Midbrain (tissue), 1 donor: ENCODE results near the gene NOS2.
"Not testable (repeated sequence)": the region's sequence is repeated elsewhere in the genome, so short reads cannot be mapped to it uniquely, and the experiment has no call there.

Source experiments
- DNase-seq: peaks from one replicate; lab custom pipeline; 2025; lab: John Stamatoyannopoulos, UW

The NOS2 gene

DNA sequence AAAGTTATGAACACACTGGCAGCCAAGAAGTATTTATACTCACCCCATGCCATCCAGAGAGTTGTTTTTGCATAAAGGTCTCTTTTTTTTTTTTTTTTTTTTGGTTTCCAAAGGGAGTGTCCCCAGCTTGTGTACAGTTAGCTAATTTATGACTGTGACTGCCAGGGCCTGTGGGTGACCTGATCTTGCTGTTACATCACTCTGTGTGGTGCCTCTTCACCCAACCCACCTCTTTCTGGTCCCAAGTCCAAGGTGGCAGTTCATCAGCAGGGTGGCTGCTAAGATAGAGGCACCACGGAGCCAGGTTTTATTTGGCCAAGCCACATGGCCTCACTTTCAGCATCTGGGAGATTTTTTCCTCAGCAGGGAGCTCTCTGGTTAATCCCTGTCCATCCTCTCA is at the start of gene NOS2:
TSS of gene NOS2 (minus strand) at position 8 of the 400 bp plus-strand sequence. CDS start 1,720 bp downstream, outside the sequence.
- no peak for DNase-seq

DNA sequence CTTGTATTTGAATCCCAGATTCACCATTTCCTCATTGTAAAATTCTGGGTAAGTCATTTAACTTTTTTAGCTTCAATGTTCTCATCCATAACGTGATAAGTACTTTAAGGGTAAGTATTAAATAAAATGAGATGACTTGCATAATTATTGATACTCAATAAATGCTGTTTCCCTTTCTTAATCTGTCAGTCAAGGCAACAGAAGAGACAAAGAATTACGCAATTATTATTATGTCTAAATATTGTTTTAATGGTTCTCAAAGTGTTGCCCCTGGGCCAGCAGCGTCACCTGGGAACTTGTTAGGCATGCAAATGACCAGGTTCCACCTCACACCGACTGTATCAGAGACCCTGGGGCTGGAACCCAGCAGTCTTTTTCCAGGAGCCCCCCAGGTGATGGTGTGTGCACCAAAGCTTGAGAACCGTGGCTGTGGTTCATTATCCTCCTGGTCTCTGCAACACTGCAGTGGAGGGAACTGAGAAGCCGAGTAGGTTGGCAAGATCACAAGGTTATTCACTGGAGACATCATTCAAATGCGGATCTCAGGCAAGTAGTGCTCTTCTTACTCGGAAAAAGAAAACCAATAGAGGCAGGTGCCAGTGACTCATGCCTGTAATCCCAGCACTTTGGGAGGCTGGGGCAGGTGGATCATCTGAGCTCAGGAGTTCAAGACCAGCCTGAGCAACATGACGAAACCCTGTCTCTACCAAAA is 49.3 kb upstream of the NOS2 start:
- DNase-seq, result no peak

DNA sequence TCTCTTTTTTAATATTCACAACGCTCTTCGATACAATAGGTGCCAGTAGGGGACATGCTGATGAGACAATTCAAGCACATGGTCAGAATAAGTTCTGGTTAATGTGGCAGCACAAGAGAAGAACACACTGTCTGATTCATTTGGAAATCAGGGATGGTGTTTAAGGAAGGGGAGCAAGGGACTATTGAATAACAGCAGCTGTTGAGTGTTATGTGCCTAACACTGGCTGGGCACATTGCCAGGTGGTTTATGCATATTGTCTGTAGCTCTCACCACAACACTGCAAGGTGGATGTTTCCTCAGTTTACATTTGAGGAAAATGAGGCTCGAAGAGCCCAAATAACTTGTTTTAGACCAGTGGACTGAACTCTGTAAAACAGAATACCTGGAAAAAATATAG is 48.6 kb upstream of the NOS2 start:
- DNase-seq, result no peak

DNA sequence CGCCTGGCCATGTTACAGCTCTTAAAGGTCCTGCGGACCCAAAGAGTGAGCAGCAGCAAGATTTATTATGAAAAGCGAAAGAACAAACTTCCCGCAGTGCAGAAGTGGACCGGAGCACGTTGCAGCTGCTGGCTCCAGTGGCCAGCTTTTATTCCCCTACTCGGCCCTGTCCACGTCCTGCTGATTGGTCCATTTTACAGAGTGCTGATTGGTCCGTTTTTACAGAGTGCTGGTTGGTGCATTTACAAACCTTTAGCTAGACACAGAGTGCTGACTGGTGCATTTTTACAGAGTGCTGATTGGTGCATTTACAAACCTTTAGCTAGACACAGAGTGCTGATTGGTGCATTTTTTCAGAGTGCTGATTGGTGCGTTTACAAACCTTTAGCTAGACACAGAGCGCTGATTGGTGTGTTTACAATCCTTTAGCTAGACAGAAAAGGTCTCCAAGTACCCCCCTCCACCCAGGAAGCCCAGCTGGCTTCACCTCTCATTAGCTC is 46.5 kb upstream of the NOS2 start:
- DNase-seq, result not testable (repeated sequence)

DNA sequence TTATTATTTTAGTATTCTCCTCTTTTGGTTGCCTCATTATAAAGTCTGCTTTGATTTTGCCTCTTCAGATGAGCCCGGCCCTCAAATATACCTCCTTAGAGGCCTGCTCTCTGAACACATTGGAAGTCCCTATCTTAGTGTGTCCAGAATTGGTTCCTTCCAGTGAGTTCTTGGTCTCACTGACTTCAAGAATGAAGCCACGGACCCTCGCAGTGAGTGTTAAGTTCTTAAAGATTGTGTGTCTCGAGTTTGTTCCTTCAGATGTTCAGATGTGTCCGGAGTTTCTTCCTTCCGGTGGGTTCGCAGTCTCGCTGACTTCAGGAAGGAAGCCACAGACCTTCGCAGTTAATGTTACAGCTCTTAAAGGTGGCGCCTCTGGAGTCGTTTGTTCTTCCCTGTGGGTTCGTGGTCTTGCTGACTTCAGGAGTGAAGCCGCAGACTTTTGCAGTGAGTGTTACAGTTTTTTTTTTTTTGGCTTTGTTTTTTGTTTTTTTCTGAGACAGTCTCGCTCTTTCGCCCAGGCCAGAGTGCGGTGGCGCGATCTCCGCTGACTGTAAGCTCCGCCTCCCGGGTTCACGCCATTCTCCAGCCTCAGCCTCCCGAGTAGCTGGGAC is 45.8 kb upstream of the NOS2 start:
- no peak for DNase-seq

DNA sequence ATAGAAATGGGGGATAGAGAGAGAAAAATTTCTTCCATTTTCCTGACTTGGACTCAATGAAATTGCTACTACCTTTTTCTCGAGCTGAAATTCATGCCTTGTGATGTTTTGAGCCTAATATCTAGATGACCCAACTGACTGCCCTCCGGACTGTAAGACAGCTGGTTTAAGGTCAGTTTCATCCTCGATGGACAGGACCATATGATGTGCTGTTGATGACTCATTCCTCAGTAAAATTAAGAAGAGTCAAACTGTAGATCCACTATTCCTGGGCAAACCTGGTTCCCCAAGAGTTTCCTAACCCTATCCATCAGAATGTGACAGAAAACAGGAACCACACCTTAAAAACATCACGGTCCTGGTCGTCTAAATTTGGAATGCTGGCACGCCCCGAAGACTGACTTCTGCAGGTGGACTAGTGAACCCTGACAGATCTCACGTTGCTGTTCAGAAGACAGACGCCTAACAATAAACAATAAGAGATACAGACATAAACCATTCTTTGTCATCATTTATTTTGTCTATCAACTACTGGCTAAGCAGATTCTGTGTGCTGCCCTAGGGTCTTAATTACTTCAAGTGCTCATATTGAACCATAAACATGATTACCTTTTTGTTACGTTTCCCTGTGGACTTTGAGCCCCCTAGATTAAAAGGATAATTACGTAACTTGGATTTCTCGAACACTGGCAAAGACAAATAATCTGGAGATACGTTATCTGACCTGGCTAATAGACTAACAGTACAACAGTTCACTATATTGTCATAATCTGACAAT is 45.1 kb upstream of the NOS2 start:
- DNase-seq, result no peak

DNA sequence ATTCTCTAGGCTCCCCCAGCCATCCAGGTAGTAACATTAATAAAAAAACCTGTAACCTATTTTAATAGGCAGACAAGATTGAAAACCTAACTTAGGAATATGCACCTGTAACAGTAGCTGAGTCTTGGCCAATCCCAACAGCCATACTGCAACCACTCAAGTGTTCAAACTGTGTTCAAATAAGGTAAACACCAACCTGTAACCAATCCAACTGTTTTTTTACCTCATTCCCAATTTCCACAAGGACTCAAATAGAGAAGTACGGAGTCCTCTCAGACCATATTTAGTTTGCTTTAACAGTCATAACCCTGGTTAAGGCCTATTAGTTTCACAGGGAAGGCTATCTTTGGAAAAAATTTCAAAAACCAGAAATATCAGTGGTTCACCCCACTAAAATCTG is 40.4 kb upstream of the NOS2 start:
- no peak for DNase-seq

DNA sequence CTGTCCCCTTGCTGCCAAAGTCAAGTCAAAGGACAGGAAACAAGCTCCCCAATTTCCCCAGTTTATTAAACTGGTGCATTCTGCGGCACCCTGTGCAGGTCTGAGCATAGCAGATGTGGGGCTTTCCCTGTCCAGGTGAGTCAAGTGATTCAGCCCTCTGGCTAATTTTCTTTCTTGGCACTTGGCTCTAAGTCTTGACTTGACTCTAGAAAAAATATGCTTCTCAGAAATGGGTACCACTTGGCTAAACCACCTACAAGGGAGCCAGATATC is 40.0 kb upstream of the NOS2 start:
- DNase-seq, result not testable (repeated sequence)

DNA sequence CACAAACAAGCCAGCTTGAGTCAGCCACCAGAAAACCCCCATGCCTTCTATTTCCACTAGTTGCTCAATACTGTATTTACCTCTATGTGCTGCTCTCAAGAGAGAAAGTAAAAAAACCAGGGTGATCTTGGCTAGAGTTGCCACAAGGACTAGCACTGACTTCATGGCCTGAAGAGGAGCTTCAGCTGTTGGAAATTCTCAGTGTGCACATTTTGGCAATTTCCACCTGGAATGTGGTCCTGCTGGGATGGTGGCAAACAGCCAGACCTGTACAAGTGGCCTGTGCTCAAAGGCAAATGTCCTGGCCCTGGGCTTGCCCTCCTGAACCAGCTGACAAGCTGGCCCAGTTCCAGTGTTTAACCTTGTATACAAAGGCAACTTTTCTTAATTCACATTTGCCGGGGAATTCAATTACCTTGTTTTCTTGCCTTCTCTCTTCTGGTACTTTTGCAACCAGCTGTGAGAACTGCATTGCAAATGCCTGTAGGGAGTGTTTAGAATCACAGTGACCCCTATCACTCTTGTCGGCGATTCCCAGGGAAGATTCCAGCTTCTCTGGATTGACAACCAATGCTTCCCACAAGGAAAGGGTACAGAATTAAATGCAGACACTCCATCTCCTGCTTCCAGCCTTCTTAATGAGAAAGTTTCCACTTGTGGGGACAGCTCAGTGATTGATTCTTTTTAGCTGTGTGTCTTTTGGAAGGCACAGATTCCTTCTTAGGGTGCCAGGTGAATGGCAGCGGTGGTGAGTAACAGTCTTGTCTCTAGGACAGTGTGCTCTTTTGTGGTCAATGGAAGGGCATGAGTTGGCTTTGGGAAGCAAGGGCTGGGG is 39.5 kb upstream of the NOS2 start:
- DNase-seq, result not testable (repeated sequence)

DNA sequence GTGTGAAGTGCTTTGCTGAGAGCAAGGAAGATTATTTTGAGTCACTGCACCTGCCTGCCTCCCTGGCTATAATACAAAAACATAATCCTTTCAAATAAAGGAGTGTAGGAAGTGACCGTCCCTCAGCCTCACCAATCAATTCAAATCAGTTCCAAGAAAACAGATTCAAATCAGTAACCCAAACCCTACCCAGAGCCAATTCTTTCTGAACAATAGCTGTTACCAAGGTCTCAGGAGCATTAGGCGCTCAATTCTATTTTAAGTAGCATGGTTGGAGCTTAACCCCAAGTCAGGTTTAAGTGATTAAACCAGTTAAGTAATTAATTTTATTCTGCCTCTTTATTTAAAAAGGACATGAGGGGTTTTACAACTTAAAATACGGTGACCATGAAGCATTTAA is 38.3 kb upstream of the NOS2 start:
- not testable (repeated sequence) for DNase-seq

DNA sequence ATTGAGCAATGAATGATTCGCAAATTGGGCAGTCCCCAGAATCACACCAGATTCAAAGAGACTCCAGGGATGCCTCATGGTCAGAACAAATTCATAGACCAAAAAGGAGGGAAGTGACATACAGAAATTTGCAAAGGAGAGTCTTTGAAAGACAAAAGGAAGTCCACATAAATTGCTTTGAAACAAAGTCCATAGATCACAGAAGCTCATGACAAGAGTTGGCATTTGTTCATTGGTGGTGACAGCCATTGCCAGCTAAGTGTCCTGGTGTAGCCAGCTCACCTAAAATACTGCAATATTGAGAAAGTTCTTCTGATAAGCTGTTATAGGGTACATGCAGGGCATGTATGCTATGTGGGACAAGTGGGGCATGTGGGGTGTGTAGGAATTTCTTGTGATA is 37.4 kb upstream of the NOS2 start:
- DNase-seq, result not testable (repeated sequence)

DNA sequence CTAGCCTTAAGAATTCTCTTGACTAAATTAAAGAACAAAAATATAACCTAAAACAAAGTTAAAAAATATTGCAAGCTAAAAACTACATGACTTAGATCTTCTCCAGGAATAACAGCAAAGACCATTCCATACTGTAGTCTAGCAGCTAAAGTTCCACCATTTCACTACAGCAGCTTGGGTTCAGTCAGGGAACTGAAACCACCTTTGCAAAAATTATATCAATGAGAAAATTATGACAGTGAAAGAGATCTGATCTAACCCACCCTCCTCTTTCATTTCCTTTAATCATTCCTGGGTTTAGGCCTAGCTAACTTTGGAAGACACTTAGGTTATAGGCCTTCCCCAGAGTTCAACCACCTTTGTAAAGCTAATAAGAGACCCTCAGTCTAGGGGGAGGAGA is 36.3 kb upstream of the NOS2 start:
- no peak for DNase-seq

DNA sequence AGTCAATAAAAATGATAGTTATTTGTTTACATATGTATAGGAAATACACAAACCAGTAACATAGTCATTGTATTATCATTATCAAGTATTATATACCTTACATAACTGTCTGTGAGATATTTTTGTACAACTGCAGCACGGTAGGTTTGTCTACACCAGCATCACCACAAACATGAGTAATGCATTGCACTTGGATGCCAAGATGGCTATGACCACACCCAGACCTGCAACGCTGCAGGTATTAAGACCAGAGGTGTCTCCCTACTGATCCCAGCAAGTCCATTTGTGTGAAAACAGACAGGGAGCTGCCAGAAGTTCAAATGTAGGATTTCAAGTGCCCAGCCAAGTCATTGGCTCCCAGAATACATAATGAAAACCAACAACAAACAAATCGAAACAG is 34.2 kb upstream of the NOS2 start:
- DNase-seq, result no peak

DNA sequence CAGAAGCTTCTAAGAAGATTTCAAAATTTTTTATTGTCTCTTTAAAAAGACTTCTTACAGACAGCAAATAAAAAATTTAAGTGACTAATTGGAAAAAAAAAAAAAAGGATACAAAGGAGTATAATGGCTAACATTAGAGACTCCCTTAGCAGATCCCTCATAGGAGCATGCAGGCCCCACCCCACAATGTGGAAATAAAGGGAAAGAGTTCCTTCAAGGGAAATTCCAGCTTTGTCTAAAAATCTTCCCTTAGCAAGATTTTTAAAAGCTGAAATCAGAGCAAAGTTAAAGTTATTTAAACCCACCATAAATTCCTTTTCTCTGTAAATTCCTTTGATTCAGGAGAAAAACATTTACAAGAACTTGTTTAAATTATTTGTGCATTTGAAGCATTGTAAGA is 32.5 kb upstream of the NOS2 start:
- no peak for DNase-seq

DNA sequence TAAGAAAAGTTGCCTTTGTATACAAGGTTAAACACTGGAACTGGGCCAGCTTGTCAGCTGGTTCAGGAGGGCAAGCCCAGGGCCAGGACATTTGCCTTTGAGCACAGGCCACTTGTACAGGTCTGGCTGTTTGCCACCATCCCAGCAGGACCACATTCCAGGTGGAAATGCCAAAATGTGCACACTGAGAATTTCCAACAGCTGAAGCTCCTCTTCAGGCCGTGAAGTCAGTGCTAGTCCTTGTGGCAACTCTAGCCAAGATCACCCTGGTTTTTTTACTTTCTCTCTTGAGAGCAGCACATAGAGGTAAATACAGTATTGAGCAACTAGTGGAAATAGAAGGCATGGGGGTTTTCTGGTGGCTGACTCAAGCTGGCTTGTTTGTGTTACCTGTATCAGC is 29.6 kb upstream of the NOS2 start:
- not testable (repeated sequence) for DNase-seq

DNA sequence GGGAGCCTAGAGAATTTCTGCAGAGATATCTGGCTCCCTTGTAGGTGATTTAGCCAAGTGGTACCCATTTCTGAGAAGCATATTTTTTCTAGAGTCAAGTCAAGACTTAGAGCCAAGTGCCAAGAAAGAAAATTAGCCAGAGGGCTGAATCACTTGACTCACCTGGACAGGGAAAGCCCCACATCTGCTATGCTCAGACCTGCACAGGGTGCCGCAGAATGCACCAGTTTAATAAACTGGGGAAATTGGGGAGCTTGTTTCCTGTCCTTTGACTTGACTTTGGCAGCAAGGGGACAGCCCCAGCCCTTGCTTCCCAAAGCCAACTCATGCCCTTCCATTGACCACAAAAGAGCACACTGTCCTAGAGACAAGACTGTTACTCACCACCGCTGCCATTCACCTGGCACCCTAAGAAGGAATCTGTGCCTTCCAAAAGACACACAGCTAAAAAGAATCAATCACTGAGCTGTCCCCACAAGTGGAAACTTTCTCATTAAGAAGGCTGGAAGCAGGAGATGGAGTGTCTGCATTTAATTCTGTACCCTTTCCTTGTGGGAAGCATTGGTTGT is 28.9 kb upstream of the NOS2 start:
- DNase-seq, result not testable (repeated sequence)

DNA sequence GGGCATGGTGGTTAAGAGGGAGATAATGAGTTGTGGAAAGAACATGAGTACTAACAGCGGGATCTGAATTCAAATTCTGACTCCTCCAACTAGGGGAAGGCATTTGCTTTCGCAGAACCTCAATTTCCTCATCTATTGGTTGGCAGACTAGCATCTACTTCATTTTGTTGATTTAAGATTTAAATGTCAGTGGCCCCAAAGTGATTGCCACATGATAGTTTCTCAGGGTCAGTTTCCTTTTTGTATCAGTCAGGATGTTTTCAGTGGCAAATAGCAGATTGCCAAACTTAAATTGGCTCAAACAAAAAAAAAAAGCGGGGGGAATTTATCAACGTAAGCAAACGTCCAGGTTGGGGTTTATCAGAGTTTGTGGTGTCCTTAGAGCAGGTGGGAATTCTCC is 25.1 kb upstream of the NOS2 start:
- DNase-seq, result no peak

DNA sequence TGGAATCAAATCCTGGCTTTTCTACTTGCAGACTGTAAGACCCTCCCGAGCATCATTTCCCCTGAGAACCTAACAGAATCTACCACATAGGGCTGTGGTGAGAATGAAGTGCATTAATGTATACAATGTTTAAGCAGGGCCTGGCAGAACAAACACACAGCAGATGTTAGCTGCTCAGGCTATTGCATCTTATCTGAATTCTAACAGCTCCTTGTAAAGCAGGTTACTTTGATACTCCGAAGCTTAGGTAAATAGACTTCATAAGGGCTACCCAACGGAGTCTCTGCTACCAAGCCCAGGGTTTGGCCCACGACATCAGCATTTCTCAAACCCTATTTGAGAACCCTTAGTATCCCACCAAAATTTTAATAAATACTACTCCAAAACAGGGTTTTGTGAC is 24.4 kb upstream of the NOS2 start:
- DNase-seq, result no peak

DNA sequence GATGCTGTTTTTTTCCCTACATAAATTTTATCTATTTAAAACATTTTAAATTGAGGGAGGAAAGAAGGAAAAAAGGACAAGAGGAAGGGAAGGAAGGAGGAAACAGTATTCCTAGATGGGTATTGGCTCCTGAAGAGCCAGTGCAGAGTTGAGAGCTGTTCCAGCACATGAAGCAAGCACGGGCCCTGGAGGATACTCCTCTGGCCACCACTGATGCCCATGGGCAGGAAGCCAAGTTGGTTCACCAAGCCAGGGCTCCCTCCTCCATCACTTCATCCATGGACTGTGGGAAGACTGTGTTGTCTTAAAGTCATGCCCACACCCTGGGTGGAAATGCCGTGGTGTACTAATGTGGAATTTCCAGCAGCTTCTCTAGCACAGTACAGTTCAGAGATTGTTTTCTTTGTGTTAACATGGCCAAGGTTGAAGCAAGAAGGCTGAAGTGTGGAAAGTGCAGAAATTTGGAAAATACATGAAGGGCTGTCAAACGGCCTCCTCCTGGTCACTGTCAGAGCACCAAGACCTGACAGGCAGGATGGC is 23.9 kb upstream of the NOS2 start:
- DNase-seq, result no peak

DNA sequence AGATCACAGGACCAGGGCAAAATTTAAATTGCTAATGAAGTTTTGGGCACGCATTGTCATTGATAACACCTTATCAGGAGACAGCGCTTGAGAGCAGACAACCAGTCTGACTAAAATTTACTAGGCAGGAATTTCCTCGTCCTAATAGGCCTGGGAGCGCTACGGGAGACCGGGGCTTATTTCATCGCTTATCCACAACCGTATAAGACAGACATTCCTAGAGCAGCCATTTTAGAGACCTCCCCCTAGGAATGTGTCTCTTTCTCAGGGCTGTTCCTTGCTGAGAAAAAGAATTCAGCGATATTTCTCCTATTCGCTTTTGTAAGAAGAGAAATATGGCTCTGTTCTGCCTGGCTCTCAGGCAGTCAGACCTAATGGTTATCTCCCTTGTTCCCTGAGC is 21.8 kb upstream of the NOS2 start:
- DNase-seq, result not testable (repeated sequence)

DNA sequence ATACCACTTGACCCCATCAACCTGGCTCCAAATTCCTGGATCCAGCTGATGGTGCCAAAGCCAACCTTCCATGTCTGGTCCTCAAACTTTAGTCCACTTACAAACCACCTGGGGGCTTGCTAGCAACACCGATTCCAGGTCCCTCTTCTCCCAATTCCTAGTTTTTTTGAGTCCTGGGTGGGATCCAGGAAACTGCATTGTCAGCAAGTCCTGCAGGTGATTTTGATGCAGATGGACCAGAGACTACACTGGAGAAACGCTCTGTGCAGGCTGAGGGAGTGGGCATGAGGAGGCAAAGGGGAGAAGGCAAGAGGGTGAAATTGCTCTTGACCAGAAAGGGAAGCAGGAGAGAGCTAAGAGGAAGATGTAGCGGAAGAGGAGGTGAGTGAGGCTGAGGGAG is 21.0 kb upstream of the NOS2 start:
- DNase-seq, result no peak

DNA sequence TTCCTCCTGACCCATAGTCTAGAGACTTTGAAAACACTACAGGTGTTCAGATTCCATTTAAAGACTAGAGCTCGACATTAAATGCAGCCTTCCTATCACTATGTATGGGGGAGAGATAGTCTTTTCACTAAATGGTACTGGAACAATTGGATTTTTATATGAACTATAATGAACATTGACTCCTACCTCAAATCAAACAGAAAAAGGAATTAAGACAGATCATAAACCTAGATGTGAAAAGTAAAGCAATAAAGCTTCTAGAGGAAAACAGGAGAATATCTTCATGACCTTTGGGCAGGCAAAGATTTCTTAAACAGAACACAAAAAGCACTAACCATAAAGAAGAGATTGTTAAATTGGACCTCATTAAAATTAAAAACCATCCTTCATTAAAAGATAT is 18.8 kb upstream of the NOS2 start:
- no peak for DNase-seq
